GM12878 (cell line): ENCODE results near the gene GARS1. TPM values are rescaled to one million over a fixed set of nuclear protein-coding genes. Genes with fewer than 3 reads are reported as not detected.

Source experiments
- ATAC-seq: fragments of 200-7000 bp; cut with Tn5 transposase; 3 replicates; pipeline ENCODE4 v1.9.1; 2020; ENCODE audit warnings: mild to moderate bottlenecking, moderate library complexity
- BruUV-seq: library from RNA; stranded (reverse); fragments of 400-500 nt; replicated peaks from 2 replicates; lab custom pipeline; 2021; lab: Mats Ljungman, UMichigan
- CTCF ChIA-PET: fragments of 300-600 bp; sonication (Branson Sonifier 250); formaldehyde crosslinking; extraction: SDS; loops from one replicate; lab custom pipeline; 2021; ENCODE audit warnings: inconsistent platforms; lab: Yijun Ruan, JAX
- POLR2A ChIA-PET: fragments of 350-600 bp; formaldehyde crosslinking; extraction: SDS; loops from one replicate; lab custom pipeline; 2021; ENCODE audit warnings: inconsistent platforms; lab: Charles Lee
- RAD21 ChIA-PET: fragments of 300-600 bp; sonication (Branson Sonifier 250); formaldehyde crosslinking; loops from one replicate; lab custom pipeline; 2023; ENCODE audit warnings: antibody characterized with exemption; ENCODE audit not compliant: unreplicated experiment; lab: Charles Lee
- SMC1A ChIA-PET: fragments of 300-600 bp; sonication (Branson Sonifier 250); formaldehyde crosslinking; loops from one replicate; lab custom pipeline; 2023; ENCODE audit not compliant: unreplicated experiment, uncharacterized antibody; lab: Charles Lee
- DNase-seq: peaks from one replicate; pipeline ENCODE4 v3.0.0-alpha.2; 2011; ENCODE audit warnings: low read depth, low spot score
- FAIRE-seq: peaks from 3 replicates; lab custom pipeline; 2011; peaks lifted over from hg19 to GRCh38; lab: Jason Lieb, UNC
- H2AFZ ChIP-seq: 2 replicates; pipeline ENCODE4 v1.6.0; 2011; ENCODE audit warnings: low read depth, low read length, control low read depth; ENCODE audit not compliant: control insufficient read depth
- H3K27ac ChIP-seq: 2 replicates; pipeline ENCODE4 v1.5.1; 2011; ENCODE audit warnings: control low read depth; ENCODE audit not compliant: control insufficient read depth, insufficient read depth
- H3K27me3 ChIP-seq, 2 experiments: replicated peaks in 1 of 2; 2 replicates each; pipeline versions ENCODE4 v1.6.0 to v1.6.1; 2011; ENCODE audit warnings: low read length in 1 of 2; ENCODE audit not compliant: control insufficient read depth in 2 of 2, insufficient read depth in 2 of 2
- H3K36me3 ChIP-seq, 2 experiments: 2 replicates each; pipeline ENCODE4 v1.5.1; 2011; ENCODE audit warnings: low read length in 1 of 2; ENCODE audit not compliant: control insufficient read depth in 2 of 2, insufficient read depth in 2 of 2
- H3K4me1 ChIP-seq: 2 replicates; pipeline ENCODE4 v1.6.1; 2011; ENCODE audit warnings: mild to moderate bottlenecking, low read length, moderate library complexity, mixed read lengths; ENCODE audit not compliant: control insufficient read depth, insufficient read depth
- H3K4me2 ChIP-seq: 2 replicates; pipeline ENCODE4 v1.6.0; 2011; ENCODE audit warnings: control low read depth; ENCODE audit not compliant: control insufficient read depth, insufficient read depth
- H3K4me3 ChIP-seq: fragments of 200-600 bp; sonication (generic); 2 replicates; pipeline ENCODE4 v1.5.1; 2016
- H3K79me2 ChIP-seq: 2 replicates; pipeline ENCODE4 v1.6.0; 2011; ENCODE audit warnings: low read length; ENCODE audit not compliant: control insufficient read depth, insufficient read depth
- H3K9ac ChIP-seq: 2 replicates; pipeline ENCODE4 v1.8.0; 2011; ENCODE audit warnings: low read length, control low read depth, mixed read lengths; ENCODE audit not compliant: control insufficient read depth, insufficient read depth
- H3K9me3 ChIP-seq: replicated peaks from 3 replicates; pipeline ENCODE4 v1.5.1; 2011; ENCODE audit warnings: mild to moderate bottlenecking, low read length; ENCODE audit not compliant: control insufficient read depth, insufficient read depth
- H4K20me1 ChIP-seq: 2 replicates; pipeline ENCODE4 v1.6.0; 2011; ENCODE audit not compliant: control insufficient read depth, insufficient read depth
- BCL11A ChIP-seq: IDR thresholded peaks from 2 replicates; pipeline ENCODE4 v1.6.1; 2011; ENCODE audit warnings: low read depth, low read length
- GABPA ChIP-seq: IDR thresholded peaks from 2 replicates; pipeline ENCODE4 v1.6.1; 2014; ENCODE audit warnings: antibody characterized with exemption, low read depth, mild to moderate bottlenecking, inconsistent platforms
- HCFC1 ChIP-seq: fragments of 150-350 bp; IDR thresholded peaks from 2 replicates; pipeline ENCODE4 v1.6.1; 2014; ENCODE audit warnings: low read length
- JUNB ChIP-seq: IDR thresholded peaks from 2 replicates; pipeline ENCODE4 v1.6.1; 2016; ENCODE audit warnings: antibody characterized with exemption, mild to moderate bottlenecking
- MEF2B ChIP-seq: fragments of 450-650 bp; IDR thresholded peaks from 2 replicates; pipeline ENCODE4 v1.6.1; 2018; ENCODE audit warnings: mild to moderate bottlenecking, moderate library complexity; ENCODE audit not compliant: partially characterized antibody, poor library complexity, severe bottlenecking
- NR2C1 ChIP-seq: fragments of 450-650 bp; IDR thresholded peaks from 2 replicates; pipeline ENCODE4 v1.6.1; 2017; ENCODE audit warnings: antibody characterized with exemption, mild to moderate bottlenecking, moderate library complexity
- PKNOX1 ChIP-seq: fragments of 450-650 bp; IDR thresholded peaks from 2 replicates; pipeline ENCODE4 v1.6.1; 2016; ENCODE audit warnings: mild to moderate bottlenecking
- RUNX3 ChIP-seq: IDR thresholded peaks from 2 replicates; pipeline ENCODE4 v1.6.1; 2012; ENCODE audit warnings: low read length, inconsistent platforms
- SMAD1 ChIP-seq: fragments of 450-650 bp; IDR thresholded peaks from 2 replicates; pipeline ENCODE4 v1.6.1; 2018; ENCODE audit warnings: mild to moderate bottlenecking, low read depth; ENCODE audit not compliant: partially characterized antibody
- ZNF217 ChIP-seq: fragments of 450-650 bp; IDR thresholded peaks from 2 replicates; pipeline ENCODE4 v1.6.1; 2017; ENCODE audit warnings: antibody characterized with exemption, mild to moderate bottlenecking
- ZNF274 ChIP-seq: IDR thresholded peaks from one replicate; pipeline ENCODE4 v1.8.0; 2011; ENCODE audit not compliant: insufficient read length, insufficient read depth
- ZSCAN29 ChIP-seq: fragments of 450-650 bp; IDR thresholded peaks from 2 replicates; pipeline ENCODE4 v1.6.1; 2017; ENCODE audit warnings: mild to moderate bottlenecking, moderate library complexity
- WGBS: methylation state at CpG from one replicate; pipeline ENCODE4 v1.1.6; 2016; ENCODE audit warnings: low lambda C conversion rate; ENCODE audit not compliant: insufficient replicate concordance, insufficient coverage; ENCODE audit errors: missing lambda C conversion rate; 5-methylcytosine and 5-hydroxymethylcytosine counted together
- in situ Hi-C: fragments of 300-500 bp; cut with MboI; formaldehyde crosslinking; loops from 9 replicates; pipeline ENCODE4 v1.14.3; 2018; ENCODE audit warnings: mixed read lengths
- intact Hi-C: fragments of 100-400 bp; cut with micrococcal nuclease; formaldehyde crosslinking; loops from one replicate; pipeline ENCODE4 v1.14.2; 2022; ENCODE audit not compliant: unreplicated experiment
- polyA plus RNA-seq, 11 experiments: library from polyadenylated mRNA; depleted of rRNA in 4 of 11; unstranded in 6 of 11; stranded (reverse) in 5 of 11; fragments of >200 nt; fragmentation: Nextera tagmentation in 4 of 11; fragmentation: Illumina TruSeq in 1 of 11; extraction: Ambion mirVana in 4 of 11; extraction: Trizol in 1 of 11; gene quantifications; 1 replicate in 1 of 11; 2 replicates in 10 of 11; pipeline versions ENCODE4 v1.2.1 to v1.2.3, GENCODE V29; 2011 to 2016; ENCODE audit warnings: inconsistent platforms in 2 of 11, missing spikeins in 2 of 11, low read depth in 1 of 11
- total RNA-seq, 4 experiments: library from RNA; depleted of rRNA in 3 of 4; stranded (reverse); fragments of >200 nt in 3 of 4; fragmentation: Illumina TruSeq in 1 of 4; extraction: Trizol in 1 of 4; gene quantifications; 2 replicates each; pipeline versions ENCODE4 v1.2.1 to v1.2.3, GENCODE V29; 2013 to 2021

Gene GARS1
- total and polyA plus RNA-seq, 10 of the 15 experiments (the other 5 are each of a cell fraction or from before 2014, with no cell fraction given): 120 to 361 (median 187) TPM

GRCh38 chr7:30555525-30555924 is 39.2 kb upstream of the GARS1 start (continued):
- TF ChIP-seq PKNOX1 (no peak), NR2C1 (no peak), ZNF217 (no peak), BCL11A (no peak)

GRCh38 chr7:30556840-30557239 is 37.8 kb upstream of the GARS1 start:
- H3K79me2 ChIP-seq: no peaks in the 10 kb centered on the region
- in situ Hi-C loops (loop anchor here (5.0 kb wide), 1 partner anchor 290 kb away; no protein-coding TSS in a partner anchor), intact Hi-C loops (no loop called here)
- H3K4me1 ChIP-seq: no peaks in the 10 kb centered on the region; the same call in 1 of the 2 replicates
- TF ChIP-seq JUNB: no peak
- no peak for TF ChIP-seq MEF2B
- TF ChIP-seq HCFC1: no peak
- TF ChIP-seq ZNF217: no peak
- no peak for TF ChIP-seq ZSCAN29
- no peak for TF ChIP-seq ZNF274
- TF ChIP-seq SMAD1: no peak
- no peak for TF ChIP-seq GABPA
- no peak for TF ChIP-seq RUNX3
- ATAC-seq (no peak), DNase-seq (no peak), FAIRE-seq (no peak)
- ChIA-PET SMC1A (interaction anchor here (0.7 to 1.8 kb wide), 5 partner anchors 10 to 283 kb away, joined by 3 to 5 read pairs (median 3); no protein-coding TSS in a partner anchor), POLR2A (interaction anchor here (0.6 kb wide), 1 partner anchor 49 kb away, joined by 4 read pairs; no protein-coding TSS in a partner anchor), CTCF (interaction anchor here (0.7 to 1.8 kb wide), 4 partner anchors 8 to 540 kb away, joined by 3 to 6 read pairs (median 4); no protein-coding TSS in a partner anchor), RAD21 (interaction anchor here (1.5 to 1.8 kb wide), 2 partner anchors 98 to 392 kb away, joined by 4 to 6 read pairs; no protein-coding TSS in a partner anchor)
- no peaks in the 10 kb centered on the region for H3K9me3 ChIP-seq
- 86% methylated on average over 6 of the region's 6 CpGs for WGBS
- no peaks in the 10 kb centered on the region for H3K27me3 ChIP-seq
- no peak overlapping the region for H3K9ac ChIP-seq
- peaks cover 0 to 4% of the 10 kb centered on the region in 2 experiments; a peak in 3 of 4 replicates for H3K36me3 ChIP-seq
- no peak overlapping the region for H3K4me3 ChIP-seq
- no peak overlapping the region for H3K27ac ChIP-seq
- H3K4me2 ChIP-seq: no peak overlapping the region
- BruUV-seq: no TSS peak
- no peak overlapping the region for H2AFZ ChIP-seq
- H4K20me1 ChIP-seq: no peaks in the 10 kb centered on the region
